Thyroid gland (tissue), 4 donors: ENCODE measurements around the gene VSTM4. TPM values are rescaled to one million over a fixed set of nuclear protein-coding genes. Genes with fewer than 3 reads are reported as not detected.

Experiments
- DNase-seq, 2 donors: peaks; one replicate each; pipeline ENCODE4 v3.0.0-alpha.2; 2019
- H3K27ac ChIP-seq, 3 donors: fragments of 200-600 bp; sonication (generic); 1 replicate in 2 of 3; 2 replicates in 1 of 3; pipeline ENCODE4 v1.5.1; 2016 to 2019; ENCODE audit warnings: mild to moderate bottlenecking in 1 of 3, moderate library complexity in 1 of 3
- H3K27me3 ChIP-seq: fragments of 200-600 bp; sonication (generic); one replicate; pipeline ENCODE4 v1.5.1; 2019
- H3K36me3 ChIP-seq, 2 donors: fragments of 200-600 bp; sonication (generic); one replicate each; pipeline ENCODE4 v1.5.1; 2016 to 2019
- H3K4me1 ChIP-seq, 2 donors: fragments of 200-600 bp; sonication (generic); one replicate each; pipeline ENCODE4 v1.5.1; 2017 to 2019
- H3K4me3 ChIP-seq, 3 donors: fragments of 200-600 bp; sonication (generic); replicated peaks in 1 of 3; 1 replicate in 2 of 3; 2 replicates in 1 of 3; pipeline ENCODE4 v1.5.1; 2016; ENCODE audit warnings: mild to moderate bottlenecking in 1 of 3
- H3K9me3 ChIP-seq: fragments of 200-600 bp; sonication (generic); one replicate; pipeline ENCODE4 v1.5.1; 2017
- POLR2A ChIP-seq, 2 donors: fragments of 450-650 bp; IDR thresholded peaks; one replicate each; pipeline ENCODE4 v1.6.1; 2017; ENCODE audit warnings: antibody characterized with exemption in 2 of 2, mild to moderate bottlenecking in 2 of 2, moderate library complexity in 1 of 2
- WGBS, 2 donors: methylation state at CpG; one replicate each; pipeline ENCODE4 v1.1.5; 2017; 5-methylcytosine and 5-hydroxymethylcytosine counted together
- intact Hi-C: fragments of 100-400 bp; cut with DNase I; formaldehyde crosslinking; loops from one replicate; pipeline ENCODE4 v1.15.1; 2023
- total RNA-seq, 4 donors: library from RNA; depleted of rRNA; stranded (reverse); fragments of >200 nt; gene quantifications; one replicate each; pipeline ENCODE4 v1.2.3, GENCODE V29; 2016
- TF ChIP-seq, protein P1 (sequence below), 6 experiments: fragments of 200-600 bp in 3 of 6; fragments of 450-650 bp in 3 of 6; sonication (generic) in 3 of 6; IDR thresholded peaks; one replicate each; pipeline ENCODE4 v1.5.1; 2016 to 2019; ENCODE audit warnings: antibody characterized with exemption in 6 of 6, mild to moderate bottlenecking in 2 of 6, inconsistent platforms in 1 of 6, moderate library complexity in 1 of 6

VSTM4 gene
- total RNA-seq, 4 donors from 2014 or later = 42.9 to 220 (median 142) TPM

DNA sequence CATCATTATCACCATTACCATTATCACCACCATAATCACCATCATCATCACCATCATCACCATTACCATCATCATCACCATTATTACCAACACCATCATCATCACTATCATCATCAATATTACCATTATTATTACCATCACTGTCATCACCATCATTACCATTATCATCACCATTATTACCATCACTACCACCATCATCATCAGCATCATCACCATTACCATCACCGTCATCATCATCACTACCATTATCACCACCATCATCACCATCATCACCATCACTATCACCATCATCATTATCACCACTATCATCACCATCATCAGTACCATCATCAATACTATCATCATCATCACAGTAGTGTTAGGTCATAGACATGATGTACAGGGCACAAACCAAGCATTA lies 81.4 kb downstream of the VSTM4 start:
- no peak overlapping the region for H3K4me3 ChIP-seq
- no peak overlapping the region for H3K27ac ChIP-seq
- H3K27me3 ChIP-seq = no peaks in the 10 kb centered on the region
- H3K9me3 ChIP-seq = no peaks in the 10 kb centered on the region
- DNase-seq = no peak
- intact Hi-C loops = no loop called here
- TF ChIP-seq POLR2A (IDR thresholded peaks at IDR 0.05) = no peak
- TF ChIP-seq, protein P1, sequence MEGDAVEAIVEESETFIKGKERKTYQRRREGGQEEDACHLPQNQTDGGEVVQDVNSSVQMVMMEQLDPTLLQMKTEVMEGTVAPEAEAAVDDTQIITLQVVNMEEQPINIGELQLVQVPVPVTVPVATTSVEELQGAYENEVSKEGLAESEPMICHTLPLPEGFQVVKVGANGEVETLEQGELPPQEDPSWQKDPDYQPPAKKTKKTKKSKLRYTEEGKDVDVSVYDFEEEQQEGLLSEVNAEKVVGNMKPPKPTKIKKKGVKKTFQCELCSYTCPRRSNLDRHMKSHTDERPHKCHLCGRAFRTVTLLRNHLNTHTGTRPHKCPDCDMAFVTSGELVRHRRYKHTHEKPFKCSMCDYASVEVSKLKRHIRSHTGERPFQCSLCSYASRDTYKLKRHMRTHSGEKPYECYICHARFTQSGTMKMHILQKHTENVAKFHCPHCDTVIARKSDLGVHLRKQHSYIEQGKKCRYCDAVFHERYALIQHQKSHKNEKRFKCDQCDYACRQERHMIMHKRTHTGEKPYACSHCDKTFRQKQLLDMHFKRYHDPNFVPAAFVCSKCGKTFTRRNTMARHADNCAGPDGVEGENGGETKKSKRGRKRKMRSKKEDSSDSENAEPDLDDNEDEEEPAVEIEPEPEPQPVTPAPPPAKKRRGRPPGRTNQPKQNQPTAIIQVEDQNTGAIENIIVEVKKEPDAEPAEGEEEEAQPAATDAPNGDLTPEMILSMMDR (IDR thresholded peaks at IDR 0.05) = no peak
- H3K4me1 ChIP-seq = no peaks in the 10 kb centered on the region
- 94 to 100% methylated on average over 1 of the region's 1 CpG for WGBS, 2 donors
- peaks cover 0 to 4% of the 10 kb centered on the region in 2 donors for H3K36me3 ChIP-seq

DNA sequence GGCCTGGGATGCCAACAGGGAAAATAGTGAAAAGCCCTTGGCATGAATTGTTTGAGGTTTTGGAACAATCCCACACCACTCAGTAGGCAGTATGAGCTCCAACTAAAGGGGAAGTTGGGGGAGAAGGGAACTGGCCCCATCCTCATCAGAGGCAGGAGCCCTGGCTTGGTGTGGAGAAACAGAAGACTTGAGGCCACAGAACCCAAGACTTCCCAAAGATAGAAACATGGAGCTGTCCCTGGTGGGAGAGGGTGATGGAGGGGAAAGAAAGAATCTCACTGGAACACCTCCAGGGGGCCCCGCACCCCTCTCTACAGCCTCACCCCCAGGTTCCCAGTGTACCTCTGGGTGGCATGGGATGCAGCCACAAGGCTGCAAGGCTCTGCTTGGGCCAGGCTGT lies 85.7 kb downstream of the VSTM4 start:
- WGBS, 2 donors = 100% methylated on average over 1 of the region's 1 CpG
- TF ChIP-seq, protein P1 (IDR thresholded peaks at IDR 0.05) = no peak
- TF ChIP-seq POLR2A (IDR thresholded peaks at IDR 0.05) = no peak
- Histone ChIP-seq H3K9me3 (no peaks in the 10 kb centered on the region), H3K4me3 (no peak overlapping the region), H3K27ac (no peak overlapping the region), H3K36me3 (peaks cover 0 to 4% of the 10 kb centered on the region in 2 donors), H3K4me1 (no peaks in the 10 kb centered on the region), H3K27me3 (no peaks in the 10 kb centered on the region)
- intact Hi-C loops = no loop called here
- no peak for DNase-seq

DNA sequence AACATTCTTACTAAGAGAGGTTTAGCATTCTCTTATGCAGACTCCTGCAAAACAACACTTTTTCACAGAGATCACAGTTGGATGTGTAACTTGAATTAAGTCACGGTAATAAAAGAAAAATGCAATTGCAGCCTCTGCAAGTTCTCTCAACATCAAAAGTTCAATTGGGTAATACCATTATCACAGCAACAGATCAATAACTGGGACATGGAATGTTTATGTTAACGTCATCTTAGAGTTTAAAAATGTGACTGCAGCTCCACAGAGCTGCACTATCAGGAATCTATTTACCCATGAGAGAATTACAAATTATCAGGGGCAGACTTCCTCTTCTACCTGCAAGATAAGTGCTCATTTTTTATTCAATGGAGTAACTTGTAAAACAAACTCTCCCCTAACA lies 86.7 kb downstream of the VSTM4 start:
- H3K9me3 ChIP-seq = no peaks in the 10 kb centered on the region
- WGBS, 2 donors = 88 to 94% methylated on average over 2 of the region's 2 CpGs
- TF ChIP-seq POLR2A (IDR thresholded peaks at IDR 0.05) = no peak
- no peaks in the 10 kb centered on the region for H3K27me3 ChIP-seq
- no peak for DNase-seq
- H3K27ac ChIP-seq = no peak overlapping the region
- H3K4me1 ChIP-seq = no peaks in the 10 kb centered on the region
- intact Hi-C loops = no loop called here
- H3K4me3 ChIP-seq = no peak overlapping the region
- H3K36me3 ChIP-seq = peaks cover 0 to 4% of the 10 kb centered on the region in 2 donors

DNA sequence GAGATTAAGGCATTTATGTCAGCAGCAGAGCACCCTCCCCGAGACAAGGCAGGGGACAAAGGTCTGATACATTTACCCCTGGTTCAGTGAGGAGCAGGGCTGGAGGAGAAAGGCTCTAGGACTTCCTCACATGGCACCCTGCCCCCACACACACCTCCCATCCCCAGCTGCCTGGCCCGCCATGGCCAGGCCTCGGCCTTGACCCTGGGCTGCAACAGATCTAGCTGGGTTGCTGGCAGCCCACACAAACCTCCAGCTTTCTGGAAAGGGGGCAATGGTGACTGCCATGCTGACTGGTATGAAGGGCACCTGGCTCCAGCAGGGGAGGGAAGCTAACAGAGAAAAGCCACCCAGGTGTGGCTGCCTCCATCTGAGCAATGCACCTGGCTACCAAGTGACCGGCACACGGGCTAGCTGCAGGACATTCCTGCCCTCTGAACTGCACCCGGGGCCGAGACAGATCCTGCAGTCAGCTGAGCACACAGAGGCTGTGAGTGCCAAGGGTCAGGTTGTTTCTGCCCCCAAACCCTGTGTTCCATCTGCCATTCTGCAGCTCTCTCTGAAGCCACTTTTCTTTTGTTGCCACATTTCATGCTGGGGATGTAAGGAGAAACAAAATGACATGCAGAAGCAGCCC lies 89.9 kb downstream of the VSTM4 start:
- intact Hi-C loops = no loop called here
- Histone ChIP-seq H3K4me3 (no peak overlapping the region), H3K4me1 (no peaks in the 10 kb centered on the region), H3K36me3 (no peaks in the 10 kb centered on the region), H3K27me3 (no peaks in the 10 kb centered on the region), H3K9me3 (no peaks in the 10 kb centered on the region), H3K27ac (no peak overlapping the region)
- 91 to 93% methylated on average over 3 to 7 of the region's 7 CpGs for WGBS, 2 donors
- DNase-seq = no peak
- TF ChIP-seq POLR2A (IDR thresholded peaks at IDR 0.05) = no peak
- TF ChIP-seq, protein P1 (IDR thresholded peaks at IDR 0.05) = no peak

DNA sequence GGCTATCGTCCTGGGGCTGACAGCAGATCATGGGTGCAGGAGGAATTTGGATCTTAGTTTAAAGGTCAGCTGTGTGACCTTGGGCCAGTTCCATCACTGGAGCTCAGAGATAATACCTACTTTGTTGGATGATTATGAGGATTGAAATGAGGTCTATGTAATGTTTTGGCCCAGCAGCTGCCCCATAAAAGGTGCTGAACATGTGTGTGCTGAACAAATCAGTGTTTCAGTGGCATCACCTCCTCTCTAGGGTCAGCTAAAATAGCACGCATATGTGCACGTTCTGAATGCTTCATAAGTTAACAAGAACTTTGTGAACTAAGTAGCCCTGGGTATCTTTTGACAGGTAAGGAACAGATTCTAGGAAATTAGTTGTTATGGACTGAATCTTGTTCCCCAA lies 90.8 kb downstream of the VSTM4 start:
- intact Hi-C loops = no loop called here
- Histone ChIP-seq H3K9me3 (no peaks in the 10 kb centered on the region), H3K36me3 (peaks cover 0 to under 1% of the 10 kb centered on the region in 2 donors), H3K27me3 (no peaks in the 10 kb centered on the region), H3K27ac (peak overlapping the region in 1 of 3 donors; percentile 51), H3K4me3 (no peak overlapping the region), H3K4me1 (no peaks in the 10 kb centered on the region)
- no peak for DNase-seq
- 86 to 89% methylated on average over 3 of the region's 3 CpGs for WGBS, 2 donors
- TF ChIP-seq POLR2A (IDR thresholded peaks at IDR 0.05) = no peak
- TF ChIP-seq, protein P1 (IDR thresholded peaks at IDR 0.05) = no peak
